H1 (cell line): Measurements from ENCODE around the gene AP1S3. TPM values are rescaled to one million over a fixed set of nuclear protein-coding genes. Genes with fewer than 3 reads are reported as not detected.

Source experiments
- CTCF ChIA-PET: fragments of 300-600 bp; sonication (Branson Sonifier 250); formaldehyde crosslinking; loops from one replicate; lab custom pipeline; 2021; ENCODE audit not compliant: partially characterized antibody; lab: Charles Lee
- POLR2A ChIA-PET: fragments of 300-600 bp; sonication (Branson Sonifier 250); formaldehyde crosslinking; loops from one replicate; lab custom pipeline; 2021; ENCODE audit warnings: inconsistent platforms; ENCODE audit not compliant: partially characterized antibody; lab: Charles Lee
- DNase-seq, 2 experiments: peaks; one replicate each; pipeline versions ENCODE4 v3.0.0 to v3.0.0-alpha.2; 2010 to 2022; ENCODE audit warnings: low spot score in 2 of 2, low read depth in 1 of 2, mixed read lengths in 1 of 2
- FAIRE-seq: peaks from 2 replicates; lab custom pipeline; 2011; peaks lifted over from hg19 to GRCh38; lab: Jason Lieb, UNC
- H2AFZ ChIP-seq: 2 replicates; pipeline ENCODE4 v1.8.1; 2012; ENCODE audit warnings: low read length, inconsistent platforms
- H2AK5ac ChIP-seq: 2 replicates; pipeline ENCODE4 v1.6.1; 2013; ENCODE audit warnings: low read depth, low read length
- H2BK120ac ChIP-seq: replicated peaks from 2 replicates; pipeline ENCODE3; 2013; ENCODE audit warnings: low read depth, low read length, inconsistent platforms
- H2BK12ac ChIP-seq: 2 replicates; pipeline ENCODE4 v1.6.1; 2013; ENCODE audit warnings: low read depth, low read length
- H2BK15ac ChIP-seq: 2 replicates; pipeline ENCODE4 v1.6.1; 2013; ENCODE audit warnings: low read length
- H2BK20ac ChIP-seq: 2 replicates; pipeline ENCODE4 v1.6.1; 2013; ENCODE audit warnings: low read length
- H2BK5ac ChIP-seq: 2 replicates; pipeline ENCODE4 v1.6.1; 2013; ENCODE audit warnings: low read depth, low read length
- H3K14ac ChIP-seq: 2 replicates; pipeline ENCODE4 v1.6.1; 2013; ENCODE audit warnings: inconsistent platforms; ENCODE audit not compliant: insufficient read length
- H3K18ac ChIP-seq: 2 replicates; pipeline ENCODE4 v1.6.1; 2013; ENCODE audit warnings: low read length; ENCODE audit errors: extremely low read depth
- H3K23ac ChIP-seq: 2 replicates; pipeline ENCODE4 v1.6.1; 2013; ENCODE audit warnings: inconsistent platforms; ENCODE audit not compliant: insufficient read length
- H3K23me2 ChIP-seq: 2 replicates; pipeline ENCODE4 v1.6.1; 2013; ENCODE audit warnings: low read depth, low read length
- H3K27ac ChIP-seq: 2 replicates; pipeline ENCODE4 v1.6.1; 2011; ENCODE audit warnings: low read depth, low read length, inconsistent platforms
- H3K27me3 ChIP-seq, 4 experiments: replicated peaks in 1 of 4; 1 replicate in 1 of 4; 2 replicates in 3 of 4; pipeline versions ENCODE4 v1.6.1 to v1.8.1; 2011 to 2013; ENCODE audit warnings: low read length in 3 of 4, mild to moderate bottlenecking in 3 of 4, inconsistent platforms in 2 of 4, mixed read lengths in 2 of 4, moderate library complexity in 1 of 4; ENCODE audit not compliant: control insufficient read depth in 3 of 4, insufficient read depth in 3 of 4; ENCODE audit errors: extremely low read depth in 1 of 4
- H3K36me3 ChIP-seq, 4 experiments: 2 replicates each; pipeline versions ENCODE4 v1.6.1 to v1.8.1; 2011 to 2013; ENCODE audit warnings: mild to moderate bottlenecking in 4 of 4, low read length in 3 of 4, moderate library complexity in 2 of 4, control low read depth in 1 of 4, inconsistent platforms in 1 of 4; ENCODE audit not compliant: insufficient read depth in 4 of 4, control insufficient read depth in 2 of 4
- H3K4ac ChIP-seq: replicated peaks from 2 replicates; pipeline ENCODE3; 2013; ENCODE audit warnings: low read length, low read depth, mixed read lengths, inconsistent platforms; ENCODE audit not compliant: insufficient read length
- H3K4me1 ChIP-seq, 4 experiments: replicated peaks in 1 of 4; 1 replicate in 1 of 4; 2 replicates in 3 of 4; pipeline versions ENCODE4 v1.6.1 to v1.8.1; 2011 to 2013; ENCODE audit warnings: low read length in 3 of 4, inconsistent platforms in 2 of 4, mixed read lengths in 1 of 4; ENCODE audit not compliant: insufficient read depth in 4 of 4, control insufficient read depth in 3 of 4
- H3K4me2 ChIP-seq, 2 experiments: 2 replicates each; pipeline versions ENCODE4 v1.6.1 to v1.8.1; 2011 to 2013; ENCODE audit warnings: low read depth in 2 of 2, low read length in 2 of 2, control low read depth in 1 of 2, inconsistent platforms in 1 of 2, mild to moderate bottlenecking in 1 of 2; ENCODE audit not compliant: insufficient read depth in 1 of 2
- H3K4me3 ChIP-seq, 4 experiments: fragments of 200-600, 300-600 bp in 1 of 4; sonication (generic), shearing (Covaris generic), sonication (Bioruptor Twin) in 1 of 4; 2 replicates each; pipeline versions ENCODE4 v1.5.1 to v1.8.1; 2011 to 2016; ENCODE audit warnings: low read length in 4 of 4, low read depth in 3 of 4, control low read depth in 2 of 4, inconsistent platforms in 2 of 4, mild to moderate bottlenecking in 2 of 4, mixed read lengths in 1 of 4, moderate library complexity in 1 of 4; ENCODE audit not compliant: insufficient read depth in 2 of 4; ENCODE audit errors: extremely low read depth in 1 of 4
- H3K56ac ChIP-seq: replicated peaks from 2 replicates; pipeline ENCODE3; 2013; ENCODE audit warnings: low read depth, mild to moderate bottlenecking, mixed read lengths, low read length, inconsistent platforms; ENCODE audit not compliant: insufficient read length
- H3K79me1 ChIP-seq: 2 replicates; pipeline ENCODE4 v1.6.1; 2013; ENCODE audit warnings: low read depth, low read length, control low read depth
- H3K79me2 ChIP-seq, 2 experiments: 2 replicates each; pipeline versions ENCODE4 v1.6.1 to v1.8.1; 2012 to 2013; ENCODE audit warnings: low read length in 2 of 2, mild to moderate bottlenecking in 2 of 2, inconsistent platforms in 1 of 2; ENCODE audit not compliant: insufficient read depth in 2 of 2, control insufficient read depth in 1 of 2
- H3K9ac ChIP-seq, 4 experiments: replicated peaks in 1 of 4; 1 replicate in 1 of 4; 2 replicates in 3 of 4; pipeline versions ENCODE4 v1.6.1 to v1.8.1; 2011 to 2013; ENCODE audit warnings: low read depth in 3 of 4, low read length in 3 of 4, control low read depth in 2 of 4, mild to moderate bottlenecking in 2 of 4, moderate library complexity in 2 of 4, inconsistent platforms in 1 of 4; ENCODE audit errors: extremely low read depth in 1 of 4
- H3K9me3 ChIP-seq, 2 experiments: 2 replicates each; pipeline versions ENCODE4 v1.6.1 to v1.8.1; 2012 to 2013; ENCODE audit warnings: mild to moderate bottlenecking in 2 of 2, moderate library complexity in 2 of 2, control low read depth in 1 of 2, inconsistent platforms in 1 of 2, low read depth in 1 of 2, low read length in 1 of 2, mixed read lengths in 1 of 2; ENCODE audit not compliant: insufficient read depth in 2 of 2
- H4K20me1 ChIP-seq, 2 experiments: replicated peaks in 1 of 2; 2 replicates each; pipeline versions ENCODE3 to v1.8.1; 2011 to 2013; ENCODE audit warnings: inconsistent platforms in 2 of 2, low read length in 2 of 2, mild to moderate bottlenecking in 1 of 2; ENCODE audit not compliant: insufficient read depth in 2 of 2, control insufficient read depth in 1 of 2
- H4K5ac ChIP-seq: 2 replicates; pipeline ENCODE4 v1.6.1; 2013; ENCODE audit warnings: low read length, low read depth, mixed read lengths, inconsistent platforms; ENCODE audit not compliant: insufficient read length
- H4K8ac ChIP-seq: 2 replicates; pipeline ENCODE4 v1.8.0; 2013; ENCODE audit warnings: mild to moderate bottlenecking, moderate library complexity, low read length, inconsistent platforms; ENCODE audit not compliant: insufficient read depth; ENCODE audit errors: extremely low read depth
- H4K91ac ChIP-seq: replicated peaks from 2 replicates; pipeline ENCODE3; 2013; ENCODE audit warnings: low read length, mixed read lengths, inconsistent platforms; ENCODE audit not compliant: insufficient read length
- KDM1A ChIP-seq: fragments of 200-600, 300-600 bp; sonication (generic); IDR thresholded peaks from 2 replicates; pipeline ENCODE4 v1.7.1; 2016; ENCODE audit warnings: mild to moderate bottlenecking, low read length, borderline replicate concordance
- WGBS, 2 experiments: shearing (Covaris generic) in 1 of 2; methylation state at CpG; one replicate each; pipeline versions ENCODE4 v1.1.6 to v1.1.7; 2013 to 2015; ENCODE audit warnings: low lambda C conversion rate in 2 of 2, mixed read lengths in 2 of 2, inconsistent platforms in 1 of 2, low coverage in 1 of 2, missing lambda C conversion rate in 1 of 2; ENCODE audit not compliant: insufficient replicate concordance in 2 of 2, insufficient coverage in 1 of 2, insufficient read length in 1 of 2; ENCODE audit errors: extremely low coverage in 1 of 2, missing lambda C conversion rate in 1 of 2; 5-methylcytosine and 5-hydroxymethylcytosine counted together
- polyA plus RNA-seq, 7 experiments: library from polyadenylated mRNA; depleted of rRNA in 3 of 7; stranded (reverse) in 5 of 7; unstranded in 2 of 7; fragments of >200 nt in 5 of 7; fragments of 200-250 nt in 2 of 7; gene quantifications; 1 replicate in 5 of 7; 2 replicates in 1 of 7; 4 replicates in 1 of 7; pipeline versions ENCODE4 v1.2.1 to v1.2.3, GENCODE V29; 2011 to 2013; ENCODE audit warnings: missing spikeins in 2 of 7, mixed read lengths in 2 of 7
- total RNA-seq: library from RNA; stranded (reverse); fragmentation: NEBNext Ultra II Directional; extraction: Animal tissue kit (Norgen Biotek cat#: 25700); gene quantifications from 2 replicates; pipeline ENCODE4 v1.2.1, GENCODE V29; 2021
- TF ChIP-seq, protein P1 (sequence below): IDR thresholded peaks from 2 replicates; pipeline ENCODE4 v1.6.1; 2011; ENCODE audit warnings: low read depth, mild to moderate bottlenecking, low read length; ENCODE audit not compliant: insufficient read depth

AP1S3 gene
- total and polyA plus RNA-seq, 2 of the 8 experiments (the other 6 are each of a cell fraction or from before 2014, with no cell fraction given), result 3.9 to 20.2 TPM

DNA sequence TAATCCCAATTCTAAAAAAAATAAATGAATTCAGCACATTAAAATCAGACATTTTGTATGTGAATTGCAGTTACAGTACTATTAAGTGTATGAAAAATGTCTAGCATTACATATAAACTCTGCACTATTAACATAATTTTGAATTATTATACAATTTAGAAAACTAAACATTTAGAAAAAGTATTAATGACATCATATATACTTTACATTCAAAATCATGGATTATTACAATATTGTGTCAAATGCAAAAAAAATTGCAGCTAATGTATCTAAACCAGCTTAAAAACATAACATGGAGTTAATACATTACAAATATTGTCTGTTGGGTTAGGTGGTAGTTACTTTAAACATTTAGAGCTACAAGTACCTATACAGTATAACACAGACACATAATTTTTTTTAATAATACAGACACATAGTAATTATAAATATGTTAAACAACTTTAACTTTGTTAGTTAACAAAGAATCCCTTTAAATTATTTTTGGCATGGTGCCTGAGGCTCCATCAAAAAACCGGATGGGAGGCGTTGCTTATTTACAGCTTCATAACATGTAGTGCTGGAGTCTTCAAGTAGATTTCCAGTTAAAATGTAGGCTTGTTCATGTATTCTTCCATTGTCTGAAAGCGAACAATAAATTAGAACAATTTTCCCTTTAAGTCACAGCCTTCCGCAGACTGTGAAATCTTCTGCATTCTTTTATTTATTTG is 79.1 kb downstream of the AP1S3 start:
- Histone ChIP-seq H3K4me2 (no peak overlapping the region), H3K79me1 (no peaks in the 10 kb centered on the region), H4K8ac (no peak overlapping the region), H3K23ac (no peak overlapping the region), H2BK15ac (no peak overlapping the region), H3K4me3 (no peak overlapping the region), H4K91ac (no peak overlapping the region), H3K4me1 (no peaks in the 10 kb centered on the region), H3K9me3 (no peaks in the 10 kb centered on the region), H3K23me2 (no peaks in the 10 kb centered on the region), H2AFZ (no peak overlapping the region), H3K27me3 (no peaks in the 10 kb centered on the region), H4K5ac (no peak overlapping the region), H3K56ac (no peak overlapping the region), H3K9ac (no peak overlapping the region), H2BK12ac (no peak overlapping the region), H2BK120ac (no peak overlapping the region), H4K20me1 (no peaks in the 10 kb centered on the region), H3K18ac (no peak overlapping the region), H2BK20ac (no peak overlapping the region), H3K79me2 (no peaks in the 10 kb centered on the region), H3K14ac (no peak overlapping the region), H3K4ac (no peak overlapping the region), H3K27ac (no peak overlapping the region), H2AK5ac (no peak overlapping the region), H3K36me3 (no peaks in the 10 kb centered on the region), H2BK5ac (no peak overlapping the region)
- CTCF ChIA-PET, result interaction anchor here (1.2 to 8.3 kb wide), 3 partner anchors 19 to 31 kb away, joined by 3 to 78 read pairs (median 5); no protein-coding TSS in a partner anchor
- WGBS, 2 experiments, result 93% methylated on average over 4 of the region's 4 CpGs; no CpG with 5 or more reads in 1 of the 2 experiments
- FAIRE-seq (no peak), DNase-seq (no peak)
- POLR2A ChIA-PET, result no interaction called here
- TF ChIP-seq, protein P1, sequence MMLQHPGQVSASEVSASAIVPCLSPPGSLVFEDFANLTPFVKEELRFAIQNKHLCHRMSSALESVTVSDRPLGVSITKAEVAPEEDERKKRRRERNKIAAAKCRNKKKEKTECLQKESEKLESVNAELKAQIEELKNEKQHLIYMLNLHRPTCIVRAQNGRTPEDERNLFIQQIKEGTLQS, result no peak
- no peak for TF ChIP-seq KDM1A
